ENCODE data around the gene MICU1. TPM values are rescaled to one million over a fixed set of nuclear protein-coding genes. Genes with fewer than 3 reads are reported as not detected.
A peak's percentile ranks its signal among the peaks of the same experiment; 100 is the strongest.

The MICU1 gene
- total RNA-seq, 2 experiments from 2014 or later, result 41.2 to 41.7 TPM

DNA sequence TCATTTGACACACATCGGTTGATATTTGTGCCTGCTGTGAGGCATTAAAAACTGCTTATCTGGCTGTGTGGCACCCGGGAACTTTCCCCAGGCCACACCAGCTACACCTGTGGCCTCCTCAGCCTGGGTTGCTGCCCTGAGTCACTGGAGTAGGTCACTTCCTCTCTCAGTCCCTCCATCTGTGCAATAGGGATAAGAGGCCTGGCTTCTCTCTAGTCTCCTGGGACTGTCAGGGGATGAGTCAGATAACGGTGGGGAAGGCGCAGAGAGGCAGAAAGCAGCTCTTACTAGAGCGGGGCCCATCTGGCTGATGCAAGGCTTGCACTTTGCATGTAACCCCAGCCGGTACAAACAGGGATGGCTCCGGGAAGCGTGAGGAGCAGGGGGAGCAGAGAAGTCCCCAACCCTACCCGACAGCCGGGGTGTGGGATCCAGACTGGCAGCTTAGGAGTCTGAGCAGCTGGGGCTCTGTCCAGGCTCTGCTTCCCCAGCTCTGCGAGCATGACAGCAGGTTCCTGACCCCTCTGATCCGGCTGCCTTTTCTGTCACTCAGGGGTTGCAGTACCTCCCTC, 305.1 kb downstream of the MICU1 start:
- DNase-seq, result peak; percentile 91
- Mint-ChIP-seq H3K27ac (peak overlapping the region; percentile 100), H3K9me3 (no peaks in the 10 kb centered on the region), H3K4me1 (ENCODE audit: low read depth) (peaks cover 78% of the 10 kb centered on the region), H3K36me3 (peaks cover 14% of the 10 kb centered on the region), H3K4me3 (peak overlapping the region; percentile 85), H3K27me3 (no peaks in the 10 kb centered on the region)
- POLR2A ChIA-PET, result interaction anchor here (0.8 to 9.4 kb wide), 14 partner anchors 9 to 232 kb away, joined by 3 to 219 read pairs (median 22); partner anchors contain the start of genes ANAPC16, ASCC1, DDIT4 and SPOCK2
- CTCF ChIA-PET, result interaction anchor here (0.7 to 6.3 kb wide), 13 partner anchors 12 to 98 kb away, joined by 3 to 67 read pairs (median 4); partner anchors contain the start of gene DDIT4
- intact Hi-C loops (cut with micrococcal nuclease), result loop anchor here (1.0 to 2.0 kb wide), 6 partner anchors 11 to 59 kb away; partner anchors contain the start of gene DDIT4

DNA sequence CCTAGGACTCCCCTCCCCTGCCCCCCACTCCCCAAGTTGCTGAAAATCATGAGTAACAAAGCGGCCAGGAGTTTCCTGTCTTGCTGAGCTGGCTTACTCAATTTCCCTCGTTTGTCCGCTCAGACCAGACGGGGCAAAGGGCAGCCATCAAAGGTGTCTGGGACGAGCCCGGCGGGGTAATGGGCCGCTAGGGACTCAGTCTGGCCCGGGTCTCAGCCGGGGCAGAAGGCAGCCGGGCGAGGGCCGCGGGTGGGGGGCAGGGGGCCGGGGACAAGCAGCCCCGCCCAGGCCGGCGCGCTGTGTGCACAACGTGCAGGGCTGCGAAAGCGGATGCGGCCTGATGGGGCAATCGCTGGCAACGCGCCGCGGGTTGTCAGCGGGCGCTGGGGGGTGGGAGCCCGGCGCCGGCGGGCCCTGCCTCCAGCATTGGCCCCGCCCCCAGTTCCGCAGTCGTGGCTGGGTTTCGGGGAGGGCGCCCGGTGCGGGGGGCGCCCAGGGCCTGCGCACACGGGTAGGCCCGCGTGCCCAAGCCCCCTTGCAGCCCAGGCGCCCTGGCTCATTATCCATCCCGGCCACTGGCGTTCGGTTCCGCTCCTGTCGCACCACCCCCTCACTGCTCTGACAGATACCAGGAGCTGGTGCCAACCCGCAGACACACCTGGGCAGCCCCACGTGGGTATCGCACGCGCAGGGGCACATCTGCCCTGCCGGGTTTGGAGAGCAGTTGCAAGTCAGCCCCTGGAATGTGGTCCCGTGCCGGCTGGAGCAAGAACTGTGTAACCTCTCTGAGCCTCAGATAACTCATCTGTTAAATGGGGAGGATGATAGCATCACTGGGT, 306.2 kb downstream of the MICU1 start:
- ChIA-PET CTCF (interaction anchor here (1.0 to 6.3 kb wide), 9 partner anchors 11 to 46 kb away, joined by 3 to 67 read pairs (median 11); partner anchors contain the start of gene DDIT4), POLR2A (interaction anchor here (0.6 to 9.4 kb wide), 16 partner anchors 8 to 1589 kb away, joined by 3 to 219 read pairs (median 12); partner anchors contain the start of genes ANAPC16, ASCC1, DDIT4 and MCU)
- peak; percentile 93 for DNase-seq
- Mint-ChIP-seq H3K27ac (peak overlapping the region; percentile 100), H3K9me3 (no peaks in the 10 kb centered on the region), H3K36me3 (peaks cover 14% of the 10 kb centered on the region), H3K4me1 (ENCODE audit: low read depth) (peaks cover 79% of the 10 kb centered on the region), H3K27me3 (no peaks in the 10 kb centered on the region), H3K4me3 (peak overlapping the region; percentile 85)
- intact Hi-C loops (cut with micrococcal nuclease), result loop anchor here (1.0 to 2.0 kb wide), 6 partner anchors 12 to 58 kb away; partner anchors contain the start of gene DDIT4

DNA sequence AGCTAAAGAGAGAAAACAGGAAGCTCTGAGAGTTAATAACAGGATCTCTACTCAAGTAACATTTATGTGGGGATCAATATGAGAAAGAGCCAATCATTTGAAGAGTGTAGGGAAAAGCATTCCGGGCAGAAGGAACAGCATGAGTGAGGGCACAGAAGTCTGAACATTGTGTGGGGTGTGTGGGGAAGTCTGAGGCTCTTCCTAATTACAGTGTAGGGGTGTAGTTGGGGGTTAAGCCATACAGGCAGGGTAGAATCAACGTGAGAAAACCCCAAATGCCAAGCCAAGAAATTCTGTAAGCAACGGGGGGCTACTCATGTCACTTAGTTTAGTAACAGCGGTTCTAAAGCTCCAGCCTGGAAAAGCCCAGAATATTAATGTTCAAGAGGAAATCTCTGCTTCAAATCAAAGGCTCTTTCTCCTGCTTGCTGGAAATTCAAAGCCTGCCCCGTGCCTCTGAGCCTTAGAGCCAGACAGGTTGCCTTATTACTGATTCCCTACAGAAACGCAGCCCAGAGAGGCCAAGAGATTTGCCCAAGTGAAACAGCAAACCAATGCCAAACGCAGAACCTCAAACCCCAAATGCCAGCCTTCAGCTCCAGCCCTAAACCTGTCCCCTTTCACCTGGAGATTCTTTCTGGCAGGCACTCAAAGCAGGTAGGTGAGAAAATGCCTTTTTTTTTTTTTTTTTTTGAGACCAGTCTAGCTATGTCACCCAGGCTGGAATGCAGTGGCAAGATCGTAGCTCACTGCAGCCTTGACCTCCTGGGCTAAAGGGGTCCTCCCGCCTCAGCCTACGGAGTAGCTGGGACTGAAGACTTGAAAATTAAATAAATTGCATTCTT, 307.2 kb downstream of the MICU1 start:
- H3K4me1 Mint-ChIP-seq (ENCODE audit: low read depth), result peaks cover 71% of the 10 kb centered on the region
- H3K27me3 Mint-ChIP-seq, result no peaks in the 10 kb centered on the region
- H3K36me3 Mint-ChIP-seq, result peaks cover 14% of the 10 kb centered on the region
- DNase-seq, result peak; percentile 31
- CTCF ChIA-PET, result interaction anchor here (0.6 to 6.3 kb wide), 6 partner anchors 10 to 270 kb away, joined by 3 to 67 read pairs (median 8); no protein-coding TSS in a partner anchor
- intact Hi-C loops (cut with micrococcal nuclease), result no loop called here
- H3K9me3 Mint-ChIP-seq, result no peaks in the 10 kb centered on the region
- H3K4me3 Mint-ChIP-seq, result peak overlapping the region; percentile 76
- POLR2A ChIA-PET, result interaction anchor here (1.2 to 9.4 kb wide), 10 partner anchors 8 to 71 kb away, joined by 3 to 219 read pairs (median 34); partner anchors contain the start of gene DDIT4
- H3K27ac Mint-ChIP-seq, result peak overlapping the region; percentile 100

Other genes with a start within 250 kb of the MICU1 start
- gene MCU, start 66.1 kb upstream of the MICU1 start, total RNA-seq, result 10 to 100 TPM; 17.7 to 19.3 TPM

Measured in activated CD4-positive, alpha-beta memory T cell treated with anti-CD3 and anti-CD28 coated beads for 36 hours (primary cell).